PFSK-1 (cell line): ENCODE measurements around the gene AMY2B.

Experiments used
- POLR2AphosphoS5 ChIP-seq: IDR thresholded peaks from 2 replicates; pipeline ENCODE4 v1.6.1; 2012; ENCODE audit warnings: low read depth, mild to moderate bottlenecking, control low read depth, low read length, moderate library complexity
- SIN3A ChIP-seq: IDR thresholded peaks from 2 replicates; pipeline ENCODE4 v1.6.1; 2012; ENCODE audit warnings: mild to moderate bottlenecking, low read length, moderate library complexity, borderline replicate concordance; ENCODE audit not compliant: insufficient read depth
- TAF1 ChIP-seq: IDR thresholded peaks from 2 replicates; pipeline ENCODE4 v1.6.1; 2012; ENCODE audit warnings: low read length, control low read depth, borderline replicate concordance; ENCODE audit not compliant: insufficient read depth
- TF ChIP-seq, protein P1 (sequence below), 2 experiments: IDR thresholded peaks; 2 replicates each; pipeline versions ENCODE4 v1.6.1 to v1.8.0; 2011 to 2012; ENCODE audit warnings: low read depth in 2 of 2, low read length in 2 of 2, control low read depth in 1 of 2, inconsistent platforms in 1 of 2, mild to moderate bottlenecking in 1 of 2, moderate library complexity in 1 of 2; ENCODE audit not compliant: insufficient read depth in 1 of 2

GRCh38 chr1:103569493-103569892 lies 1.9 kb upstream of the AMY2B start:
- TF ChIP-seq, protein P1, sequence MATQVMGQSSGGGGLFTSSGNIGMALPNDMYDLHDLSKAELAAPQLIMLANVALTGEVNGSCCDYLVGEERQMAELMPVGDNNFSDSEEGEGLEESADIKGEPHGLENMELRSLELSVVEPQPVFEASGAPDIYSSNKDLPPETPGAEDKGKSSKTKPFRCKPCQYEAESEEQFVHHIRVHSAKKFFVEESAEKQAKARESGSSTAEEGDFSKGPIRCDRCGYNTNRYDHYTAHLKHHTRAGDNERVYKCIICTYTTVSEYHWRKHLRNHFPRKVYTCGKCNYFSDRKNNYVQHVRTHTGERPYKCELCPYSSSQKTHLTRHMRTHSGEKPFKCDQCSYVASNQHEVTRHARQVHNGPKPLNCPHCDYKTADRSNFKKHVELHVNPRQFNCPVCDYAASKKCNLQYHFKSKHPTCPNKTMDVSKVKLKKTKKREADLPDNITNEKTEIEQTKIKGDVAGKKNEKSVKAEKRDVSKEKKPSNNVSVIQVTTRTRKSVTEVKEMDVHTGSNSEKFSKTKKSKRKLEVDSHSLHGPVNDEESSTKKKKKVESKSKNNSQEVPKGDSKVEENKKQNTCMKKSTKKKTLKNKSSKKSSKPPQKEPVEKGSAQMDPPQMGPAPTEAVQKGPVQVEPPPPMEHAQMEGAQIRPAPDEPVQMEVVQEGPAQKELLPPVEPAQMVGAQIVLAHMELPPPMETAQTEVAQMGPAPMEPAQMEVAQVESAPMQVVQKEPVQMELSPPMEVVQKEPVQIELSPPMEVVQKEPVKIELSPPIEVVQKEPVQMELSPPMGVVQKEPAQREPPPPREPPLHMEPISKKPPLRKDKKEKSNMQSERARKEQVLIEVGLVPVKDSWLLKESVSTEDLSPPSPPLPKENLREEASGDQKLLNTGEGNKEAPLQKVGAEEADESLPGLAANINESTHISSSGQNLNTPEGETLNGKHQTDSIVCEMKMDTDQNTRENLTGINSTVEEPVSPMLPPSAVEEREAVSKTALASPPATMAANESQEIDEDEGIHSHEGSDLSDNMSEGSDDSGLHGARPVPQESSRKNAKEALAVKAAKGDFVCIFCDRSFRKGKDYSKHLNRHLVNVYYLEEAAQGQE (IDR thresholded peaks at IDR 0.05; ENCODE audit: insufficient read depth in 1 of 2, low read depth in 2 of 2, low read length in 2 of 2): no peak
- TF ChIP-seq SIN3A (no peak), POLR2AphosphoS5 (no peak), TAF1 (no peak)
